IPS-18c (cell line): Measurements from ENCODE around the gene CUBN.

Experiments used
- H3K4me3 ChIP-seq: 2 replicates; pipeline ENCODE4 v1.7.0; 2013; ENCODE audit warnings: low read depth, mild to moderate bottlenecking, low read length, moderate library complexity; ENCODE audit not compliant: insufficient read depth
- H3K9me3 ChIP-seq: one replicate; pipeline ENCODE4 v1.6.1; 2013; ENCODE audit warnings: mild to moderate bottlenecking, low read length, moderate library complexity; ENCODE audit not compliant: control insufficient read depth, insufficient read depth

The CUBN gene

GRCh38 chr10:17037910-17038309 is 91.7 kb downstream of the CUBN start:
- H3K4me3 ChIP-seq, result no peak overlapping the region
- no peaks in the 10 kb centered on the region for H3K9me3 ChIP-seq

GRCh38 chr10:17035446-17035845 is 94.2 kb downstream of the CUBN start:
- no peak overlapping the region for H3K4me3 ChIP-seq

GRCh38 chr10:17033529-17034260 is 95.9 kb downstream of the CUBN start:
- H3K9me3 ChIP-seq, result no peaks in the 10 kb centered on the region
- no peak overlapping the region for H3K4me3 ChIP-seq

More at GRCh38 chr10:17035446-17035845, 94.2 kb downstream of the CUBN start:
- no peaks in the 10 kb centered on the region for H3K9me3 ChIP-seq

GRCh38 chr10:17031637-17032635 is 97.7 kb downstream of the CUBN start:
- Histone ChIP-seq H3K9me3 (no peaks in the 10 kb centered on the region), H3K4me3 (no peak overlapping the region)

- Histone ChIP-seq H3K9me3 (no peaks in the 10 kb centered on the region), H3K4me3 (no peak overlapping the region)
These were observed 99.9 kb downstream of the CUBN start for GRCh38 chr10:17029581-17030271.

- H3K9me3 ChIP-seq, result no peaks in the 10 kb centered on the region
These were observed 100.4 kb downstream of the CUBN start for GRCh38 chr10:17029239-17029580.

GRCh38 chr10:17028798-17029197 is 100.8 kb downstream of the CUBN start:
- Histone ChIP-seq H3K4me3 (no peak overlapping the region), H3K9me3 (no peaks in the 10 kb centered on the region)

More at GRCh38 chr10:17029239-17029580, 100.4 kb downstream of the CUBN start:
- no peak overlapping the region for H3K4me3 ChIP-seq

GRCh38 chr10:17026686-17027485 is 102.7 kb downstream of the CUBN start:
- no peak overlapping the region for H3K4me3 ChIP-seq
- H3K9me3 ChIP-seq, result no peaks in the 10 kb centered on the region

- Histone ChIP-seq H3K9me3 (no peaks in the 10 kb centered on the region), H3K4me3 (no peak overlapping the region)
These were observed 103.9 kb downstream of the CUBN start for GRCh38 chr10:17025444-17026295.

GRCh38 chr10:17024461-17024860 is 105.2 kb downstream of the CUBN start:
- no peak overlapping the region for H3K4me3 ChIP-seq

GRCh38 chr10:17023386-17024298 is 106.0 kb downstream of the CUBN start:
- Histone ChIP-seq H3K9me3 (peaks cover 1% of the 10 kb centered on the region), H3K4me3 (no peak overlapping the region)

More at GRCh38 chr10:17024461-17024860, 105.2 kb downstream of the CUBN start:
- no peaks in the 10 kb centered on the region for H3K9me3 ChIP-seq

- H3K4me3 ChIP-seq, result no peak overlapping the region
- H3K9me3 ChIP-seq, result peaks cover 2% of the 10 kb centered on the region
These were observed 106.7 kb downstream of the CUBN start for GRCh38 chr10:17022896-17023295.

GRCh38 chr10:17022466-17022825 is 107.2 kb downstream of the CUBN start:
- H3K4me3 ChIP-seq, result no peak overlapping the region
- H3K9me3 ChIP-seq, result peaks cover 2% of the 10 kb centered on the region

GRCh38 chr10:17021656-17022465 is 107.8 kb downstream of the CUBN start:
- H3K9me3 ChIP-seq, result peaks cover 2% of the 10 kb centered on the region
- H3K4me3 ChIP-seq, result no peak overlapping the region
